HG02571 (cell line): ENCODE results near the gene CD2BP2.
"Not testable (repeated sequence)": the region's sequence is repeated elsewhere in the genome, so short reads cannot be mapped to it uniquely, and the experiment has no call there.

Experiments used
- ATAC-seq: cut with Tn5 transposase; IDR thresholded peaks from one replicate; pipeline ENCODE4 v1.9.1; 2021; ENCODE audit warnings: mild to moderate bottlenecking, moderate library complexity; ENCODE audit not compliant: unreplicated experiment

Gene CD2BP2

GRCh38 chr16:30355144-30355953, at the start of gene CD2BP2:
TSS of gene CD2BP2 (minus strand) at chr16:30355308. CDS start at chr16:30354681, 627 bp downstream.
- ATAC-seq = peak; percentile 65

GRCh38 chr16:30401768-30402425, 46.8 kb upstream of the CD2BP2 start:
- no peak for ATAC-seq

GRCh38 chr16:30399435-30400186, 44.5 kb upstream of the CD2BP2 start:
- ATAC-seq = no peak

GRCh38 chr16:30398661-30399434, 43.7 kb upstream of the CD2BP2 start:
- no peak for ATAC-seq

GRCh38 chr16:30397776-30398660, 42.9 kb upstream of the CD2BP2 start:
- ATAC-seq = no peak

- no peak for ATAC-seq
These were observed 41.9 kb upstream of the CD2BP2 start for GRCh38 chr16:30397056-30397455.

- not testable (repeated sequence) for ATAC-seq
These were observed 41.5 kb upstream of the CD2BP2 start for GRCh38 chr16:30396627-30397026.

GRCh38 chr16:30395992-30396585, 41.0 kb upstream of the CD2BP2 start:
- ATAC-seq = no peak

- peak; percentile 53 for ATAC-seq
These were observed 40.3 kb upstream of the CD2BP2 start, which contains the start of gene ZNF48 for GRCh38 chr16:30395155-30395991. TSS of gene ZNF48 (plus strand) at chr16:30395420. CDS start at chr16:30395795, 375 bp downstream.

GRCh38 chr16:30394592-30395154, 39.6 kb upstream of the CD2BP2 start:
- ATAC-seq = no peak

- no peak for ATAC-seq
These were observed 28.4 kb upstream of the CD2BP2 start for GRCh38 chr16:30383521-30383920.

GRCh38 chr16:30382111-30382881, 27.2 kb upstream of the CD2BP2 start, which contains the start of gene SEPTIN1:
TSS of gene SEPTIN1 (minus strand) at chr16:30382561. CDS start at chr16:30382542, 19 bp downstream.
- ATAC-seq = no peak

- ATAC-seq = no peak
These were observed 26.4 kb upstream of the CD2BP2 start for GRCh38 chr16:30381291-30382041.

- ATAC-seq = no peak
These were observed 25.7 kb upstream of the CD2BP2 start for GRCh38 chr16:30380803-30381208.

- no peak for ATAC-seq
These were observed 25.1 kb upstream of the CD2BP2 start for GRCh38 chr16:30380072-30380802.
